ENCODE results near the gene SENP5. TPM values are rescaled to one million over a fixed set of nuclear protein-coding genes. Genes with fewer than 3 reads are reported as not detected.
"Not testable (repeated sequence)": the region's sequence is repeated elsewhere in the genome, so short reads cannot be mapped to it uniquely, and the experiment has no call there.

The SENP5 gene
- total RNA-seq, 1 experiment from 2014 or later, result 25.3 TPM

DNA sequence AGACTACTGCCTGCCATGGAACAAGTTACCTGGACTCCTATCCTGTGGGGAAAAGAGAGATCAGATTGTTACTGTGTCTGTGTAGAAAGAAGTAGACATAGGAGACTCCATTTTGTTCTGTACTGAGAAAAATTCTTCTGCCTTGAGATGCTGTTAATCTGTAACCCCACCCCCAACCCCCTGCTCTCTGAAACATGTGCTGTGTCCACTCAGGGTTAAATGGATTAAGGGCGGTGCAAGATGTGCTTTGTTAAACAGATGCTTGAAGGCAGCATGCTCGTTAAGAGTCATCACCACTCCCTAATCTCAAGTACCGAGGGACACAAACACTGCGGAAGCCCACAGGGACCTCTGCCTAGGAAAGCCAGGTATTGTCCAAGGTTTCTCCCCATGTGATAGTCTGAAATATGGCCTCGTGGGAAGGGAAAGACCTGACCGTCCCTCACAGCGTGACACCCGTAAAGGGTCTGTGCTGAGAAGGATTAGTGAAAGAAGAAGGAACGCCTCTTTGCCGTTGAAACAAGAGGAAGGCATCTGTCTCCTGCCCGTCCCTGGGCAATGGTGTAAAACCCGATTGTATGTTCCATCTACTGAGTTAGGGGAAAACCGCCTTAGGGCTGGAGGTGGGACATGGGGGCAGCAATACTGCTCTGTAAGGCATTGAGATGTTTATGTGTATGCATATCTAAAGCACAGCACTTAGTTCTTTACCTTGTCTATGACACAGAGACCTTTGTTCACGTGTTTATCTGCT is 76.5 kb downstream of the SENP5 start:
- not testable (repeated sequence) for H3K36me3 ChIP-seq (replicated peaks; ENCODE audit: control insufficient read depth, insufficient read depth, low read length); DNase-seq; H3K27me3 ChIP-seq (ENCODE audit: control insufficient read depth, insufficient read depth, low read length); H3K4me3 ChIP-seq (ENCODE audit: insufficient read depth, low read depth, low read length)

DNA sequence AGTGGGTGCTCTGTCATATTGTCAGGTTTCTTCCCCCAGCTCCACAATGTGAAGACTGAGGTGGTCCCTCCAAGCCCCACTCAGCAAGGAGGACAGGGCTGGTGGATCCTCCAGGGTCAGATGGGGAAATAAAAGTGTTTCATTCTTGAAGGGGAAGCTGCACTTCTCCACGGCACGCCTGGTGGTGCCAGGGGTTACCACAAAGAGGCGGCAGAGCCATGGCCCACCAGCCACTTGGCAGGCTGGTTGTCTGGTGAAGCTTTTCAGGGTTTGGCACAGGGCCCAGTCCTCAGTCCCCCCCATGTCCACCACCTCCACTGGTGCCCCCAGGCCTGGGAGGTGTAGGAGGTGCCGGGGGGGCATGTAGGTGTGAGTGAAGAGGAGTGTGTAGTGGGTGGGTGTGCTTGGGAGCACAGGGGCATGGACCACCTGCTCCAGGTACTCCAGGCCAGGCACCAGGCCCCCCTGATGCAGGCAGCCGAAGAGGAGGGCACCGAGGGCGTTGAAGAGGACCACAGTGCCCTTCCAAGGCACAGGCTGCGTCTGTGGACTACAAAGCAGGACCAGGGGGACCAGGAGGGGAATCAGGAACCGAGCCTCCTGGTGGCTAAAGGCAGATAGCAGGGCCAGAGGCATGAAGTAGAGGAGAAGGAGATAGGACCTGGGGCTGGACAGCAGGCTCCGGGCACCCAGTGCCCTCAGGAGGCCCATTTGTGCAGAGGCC is 79.6 kb downstream of the SENP5 start:
- Histone ChIP-seq H3K4me3 (ENCODE audit: insufficient read depth, low read depth, low read length) (no peak overlapping the region), H3K36me3 (replicated peaks; ENCODE audit: control insufficient read depth, insufficient read depth, low read length) (no peaks in the 10 kb centered on the region), H3K27me3 (ENCODE audit: control insufficient read depth, insufficient read depth, low read length) (no peaks in the 10 kb centered on the region; the same call in 1 of the 2 replicates)
- peak; percentile 71 for DNase-seq

DNA sequence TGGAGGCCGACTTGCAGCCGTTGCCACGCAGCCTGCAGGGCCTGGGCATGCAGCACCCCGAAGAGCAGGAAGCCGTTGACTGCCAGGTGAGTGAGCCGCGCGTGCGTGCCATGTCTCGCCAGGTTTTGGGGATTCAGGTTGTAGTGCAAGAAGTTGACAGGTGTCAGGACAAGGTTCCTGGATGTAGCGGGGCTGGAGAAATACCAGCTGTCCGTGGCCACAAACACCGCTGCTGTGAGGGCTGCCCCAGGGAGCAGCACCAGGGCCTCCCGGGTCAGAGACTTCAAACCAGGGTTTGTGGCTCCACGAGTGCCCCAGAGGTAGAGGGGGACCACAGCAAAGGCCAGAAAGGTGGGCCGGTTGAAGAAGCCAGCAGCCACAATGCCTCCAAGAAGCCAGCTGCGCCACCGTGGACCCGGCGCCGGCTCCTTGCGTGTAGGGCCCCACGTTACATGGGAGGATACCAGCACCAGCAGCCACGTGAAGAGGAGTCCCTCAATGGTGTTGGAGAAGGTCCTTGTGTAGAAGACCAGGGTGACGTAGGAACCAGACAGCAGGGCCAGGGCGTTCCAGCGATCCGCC is 80.2 kb downstream of the SENP5 start:
- Histone ChIP-seq H3K27me3 (ENCODE audit: control insufficient read depth, insufficient read depth, low read length) (no peaks in the 10 kb centered on the region; the same call in 1 of the 2 replicates), H3K4me3 (ENCODE audit: insufficient read depth, low read depth, low read length) (no peak overlapping the region), H3K36me3 (replicated peaks; ENCODE audit: control insufficient read depth, insufficient read depth, low read length) (no peaks in the 10 kb centered on the region)
- DNase-seq, result no peak

DNA sequence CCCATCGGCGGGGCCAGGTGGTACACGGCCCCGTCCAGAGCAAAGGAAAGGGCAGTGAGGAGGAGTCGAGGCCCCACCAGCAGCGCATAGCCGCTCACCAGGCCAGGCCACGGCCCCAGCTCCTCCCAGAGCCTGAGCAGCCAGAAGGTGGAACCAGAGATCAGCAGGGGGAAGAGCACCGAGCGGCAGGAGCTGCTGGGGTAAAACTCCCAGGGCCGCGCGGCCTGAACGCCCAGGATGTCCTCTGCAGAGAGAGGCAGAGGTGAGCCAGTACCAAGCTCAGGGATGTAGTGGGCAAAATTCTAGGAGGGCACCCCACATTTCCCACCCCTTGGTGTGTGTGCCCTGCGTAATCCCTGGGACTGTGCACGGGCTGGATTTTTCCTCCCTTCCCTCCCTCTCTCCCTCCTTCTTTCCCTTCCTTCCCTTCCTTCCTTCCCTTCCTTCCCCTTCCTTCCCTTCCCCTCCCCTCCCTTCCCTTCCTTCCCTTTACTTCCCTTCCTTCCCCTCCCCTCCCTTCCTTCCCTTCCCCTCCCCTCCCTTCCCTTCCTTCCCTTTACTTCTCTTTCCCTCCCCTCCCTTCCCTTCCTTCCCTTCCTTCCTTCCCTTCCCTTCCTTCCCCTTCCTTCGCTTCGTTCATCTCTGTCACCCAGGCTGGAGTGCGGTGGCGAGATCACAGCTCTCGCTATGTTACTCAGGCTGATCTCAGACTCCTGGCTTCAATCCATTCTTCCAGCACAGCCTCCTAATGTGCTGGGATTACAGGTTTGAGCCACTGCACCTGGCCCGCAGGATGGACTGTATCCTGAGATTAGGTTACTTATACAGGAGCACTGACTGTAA is 80.9 kb downstream of the SENP5 start:
- Histone ChIP-seq H3K36me3 (replicated peaks; ENCODE audit: control insufficient read depth, insufficient read depth, low read length) (no peaks in the 10 kb centered on the region), H3K27me3 (ENCODE audit: control insufficient read depth, insufficient read depth, low read length) (no peaks in the 10 kb centered on the region; the same call in 1 of the 2 replicates), H3K4me3 (ENCODE audit: insufficient read depth, low read depth, low read length) (no peak overlapping the region)
- peak; percentile 86 for DNase-seq

DNA sequence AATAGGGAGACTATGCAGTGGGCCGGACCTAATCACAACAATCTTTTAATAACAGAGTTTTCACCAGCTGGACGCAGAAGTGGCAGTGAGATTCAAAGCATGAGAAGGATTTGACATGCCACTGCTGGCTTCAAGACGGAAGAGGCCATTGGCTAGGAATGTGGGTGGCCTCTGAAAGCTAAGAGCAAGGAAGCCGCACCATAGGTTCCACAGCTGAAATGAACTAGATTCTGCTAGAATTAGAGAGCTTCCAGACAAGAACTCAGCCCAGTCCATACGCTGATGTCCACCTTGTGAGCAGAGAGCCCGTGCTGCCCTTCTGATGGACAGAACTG is 81.5 kb downstream of the SENP5 start:
- no peak for DNase-seq
- Histone ChIP-seq H3K36me3 (replicated peaks; ENCODE audit: control insufficient read depth, insufficient read depth, low read length) (no peaks in the 10 kb centered on the region), H3K4me3 (ENCODE audit: insufficient read depth, low read depth, low read length) (no peak overlapping the region), H3K27me3 (ENCODE audit: control insufficient read depth, insufficient read depth, low read length) (no peaks in the 10 kb centered on the region; the same call in 1 of the 2 replicates)

DNA sequence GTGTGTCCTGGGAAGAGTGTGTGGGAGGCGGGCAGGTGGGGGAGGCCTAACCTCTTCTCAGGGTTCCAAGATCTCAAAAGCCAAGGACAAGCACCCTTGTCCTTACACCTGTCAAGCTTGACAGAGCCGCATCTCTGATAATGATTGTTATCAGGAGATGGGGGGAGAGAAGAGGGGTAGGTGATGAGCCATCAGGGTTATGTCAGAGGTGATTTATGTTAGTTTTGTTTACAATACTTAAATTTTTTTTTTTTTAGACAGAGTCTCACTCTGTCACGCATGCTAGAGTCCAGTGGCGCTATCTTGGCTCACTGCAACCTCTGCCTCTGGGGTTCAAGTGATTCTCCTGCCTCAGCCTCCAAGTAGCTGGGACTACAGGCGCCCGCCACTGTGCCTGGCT is 82.0 kb downstream of the SENP5 start:
- no peak overlapping the region for H3K4me3 ChIP-seq (ENCODE audit: insufficient read depth, low read depth, low read length)
- no peaks in the 10 kb centered on the region; the same call in 1 of the 2 replicates for H3K27me3 ChIP-seq (ENCODE audit: control insufficient read depth, insufficient read depth, low read length)
- no peaks in the 10 kb centered on the region for H3K36me3 ChIP-seq (replicated peaks; ENCODE audit: control insufficient read depth, insufficient read depth, low read length)
- no peak for DNase-seq

DNA sequence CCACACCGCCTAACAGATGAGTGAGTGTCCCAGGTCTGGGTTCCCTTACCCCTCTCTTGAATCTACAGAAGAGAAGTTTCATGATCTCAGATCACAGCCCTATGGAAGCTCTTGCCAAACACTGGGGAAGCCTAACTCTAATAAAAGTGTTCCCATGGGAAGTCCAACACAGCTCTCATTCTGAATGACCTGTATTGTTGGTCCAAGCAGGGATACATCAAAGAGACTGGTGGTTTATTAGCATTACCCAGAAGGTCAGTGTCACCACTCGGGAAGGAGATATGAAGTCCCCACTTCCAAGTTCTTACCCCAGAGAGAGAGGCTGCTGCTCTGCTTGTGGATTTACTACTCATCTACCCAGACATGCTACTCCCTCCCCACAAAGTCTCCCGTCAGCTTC is 83.7 kb downstream of the SENP5 start:
- no peaks in the 10 kb centered on the region; the same call in 1 of the 2 replicates for H3K27me3 ChIP-seq (ENCODE audit: control insufficient read depth, insufficient read depth, low read length)

DNA sequence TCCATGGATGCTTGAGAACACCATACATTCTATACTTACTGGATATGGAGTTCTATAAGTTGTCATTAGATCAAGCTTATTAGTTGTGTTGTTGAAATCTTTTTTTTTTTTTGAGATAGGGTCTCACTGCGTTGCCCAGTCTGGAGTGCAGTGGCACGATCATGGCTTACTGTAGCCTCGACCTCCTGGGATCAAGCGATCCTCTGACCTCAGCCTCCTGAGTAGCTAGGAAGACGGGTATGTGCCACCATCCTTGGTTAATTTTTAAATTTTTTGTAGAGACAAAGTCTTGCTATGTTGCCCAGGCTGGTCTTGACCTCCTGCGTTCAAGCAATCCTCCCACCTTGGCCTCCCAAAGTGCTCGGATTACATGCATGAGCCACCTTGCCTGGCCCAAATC is 87.1 kb downstream of the SENP5 start:
- no peak for DNase-seq
- no peaks in the 10 kb centered on the region for H3K36me3 ChIP-seq (replicated peaks; ENCODE audit: control insufficient read depth, insufficient read depth, low read length)
- H3K27me3 ChIP-seq (ENCODE audit: control insufficient read depth, insufficient read depth, low read length), result no peaks in the 10 kb centered on the region
- no peak overlapping the region for H3K4me3 ChIP-seq (ENCODE audit: insufficient read depth, low read depth, low read length)

More for the DNA sequence above, 83.7 kb downstream of the SENP5 start:
- Histone ChIP-seq H3K4me3 (ENCODE audit: insufficient read depth, low read depth, low read length) (no peak overlapping the region), H3K36me3 (replicated peaks; ENCODE audit: control insufficient read depth, insufficient read depth, low read length) (no peaks in the 10 kb centered on the region)
- DNase-seq, result no peak

DNA sequence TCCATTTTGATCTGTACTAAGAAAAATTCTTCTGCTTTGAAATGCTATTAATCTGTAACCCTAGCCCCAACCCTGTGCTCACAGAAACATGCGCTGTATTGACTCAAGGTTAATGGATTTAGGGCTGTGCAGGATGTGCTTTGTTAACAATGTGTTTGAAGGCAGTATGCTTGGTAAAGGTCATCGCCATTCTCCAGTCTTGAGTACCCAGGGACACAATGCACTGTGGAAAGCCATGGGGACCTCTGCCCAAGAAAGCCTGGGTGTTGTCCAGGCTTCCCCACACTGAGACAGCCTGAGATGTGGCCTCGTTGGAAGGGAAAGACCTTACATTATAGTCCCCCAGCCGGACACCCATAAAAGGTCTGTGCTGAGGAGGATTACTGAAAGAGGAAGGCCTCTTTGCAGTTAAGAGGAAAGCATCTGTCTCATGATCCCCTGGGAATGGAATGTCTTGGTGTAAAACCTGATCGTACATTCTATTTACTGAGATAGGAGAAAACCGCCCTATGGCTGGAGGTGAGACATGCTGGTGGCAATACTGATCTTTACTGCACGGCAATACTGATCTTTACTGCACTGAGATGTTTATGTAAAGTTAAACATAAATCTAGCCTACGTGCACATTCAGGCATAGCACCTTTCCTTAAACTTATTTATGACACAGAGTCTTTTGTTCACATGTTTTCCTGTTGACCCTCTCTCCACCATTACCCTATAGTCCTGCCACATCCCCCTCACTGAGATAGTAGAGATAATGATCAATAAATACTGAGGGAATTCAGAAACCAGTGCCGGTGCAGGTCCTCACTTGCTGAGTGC is 94.6 kb downstream of the SENP5 start:
- peaks cover 23% of the 10 kb centered on the region for H3K27me3 ChIP-seq (ENCODE audit: control insufficient read depth, insufficient read depth, low read length)
- H3K36me3 ChIP-seq (replicated peaks; ENCODE audit: control insufficient read depth, insufficient read depth, low read length), result no peaks in the 10 kb centered on the region
- H3K4me3 ChIP-seq (ENCODE audit: insufficient read depth, low read depth, low read length), result no peak overlapping the region
- no peak for DNase-seq

DNA sequence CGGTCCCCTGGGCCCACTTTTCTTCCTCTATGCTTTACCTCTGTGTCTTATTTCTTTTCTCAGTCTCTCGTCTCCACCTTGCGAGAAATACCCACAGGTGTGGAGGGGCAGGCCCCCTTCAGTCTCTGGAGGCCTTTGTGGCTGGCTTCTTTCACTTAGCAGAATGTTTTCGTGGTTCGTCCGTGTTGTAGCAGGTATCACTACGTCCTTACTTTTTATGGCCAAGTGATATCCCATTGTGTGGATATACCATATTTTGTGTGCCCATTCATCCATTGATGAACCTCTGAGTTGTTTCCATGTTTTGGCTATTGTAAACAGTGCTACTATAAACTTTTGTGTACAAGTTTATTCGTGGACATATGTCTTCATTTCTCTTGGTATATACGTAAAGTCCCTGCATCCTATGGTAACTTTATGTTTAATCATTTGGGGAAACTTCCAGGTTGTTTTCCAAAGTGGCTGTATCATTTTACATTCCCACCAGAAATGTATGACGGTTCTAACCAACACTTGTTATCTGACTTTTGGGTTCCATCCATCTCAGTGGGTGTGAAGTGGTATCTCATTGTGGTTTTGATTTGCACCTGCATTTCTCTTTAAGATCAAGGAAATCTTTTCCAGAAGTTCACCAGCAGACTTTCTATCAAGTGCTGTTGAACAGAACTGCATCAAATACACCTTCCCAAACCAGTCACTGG is 95.4 kb downstream of the SENP5 start:
- Histone ChIP-seq H3K36me3 (replicated peaks; ENCODE audit: control insufficient read depth, insufficient read depth, low read length) (no peaks in the 10 kb centered on the region), H3K4me3 (ENCODE audit: insufficient read depth, low read depth, low read length) (no peak overlapping the region), H3K27me3 (ENCODE audit: control insufficient read depth, insufficient read depth, low read length) (peaks cover 30% of the 10 kb centered on the region)
- no peak for DNase-seq

DNA sequence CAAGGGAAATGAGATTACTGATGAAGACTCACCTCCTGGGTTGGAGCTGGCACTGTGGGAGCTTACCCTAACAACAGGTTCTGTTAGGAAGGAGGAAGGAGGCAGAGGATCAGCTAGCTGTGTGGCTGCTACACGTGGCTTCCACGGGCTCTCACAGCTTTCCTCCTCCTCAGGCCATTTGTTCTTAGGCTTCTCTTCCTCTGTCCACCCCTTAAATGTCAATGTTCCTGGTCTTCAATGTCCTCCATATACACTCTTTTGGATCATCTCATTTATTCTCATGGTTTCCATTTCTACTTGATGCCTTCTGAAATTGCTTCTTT is 95.9 kb downstream of the SENP5 start:
- Histone ChIP-seq H3K4me3 (ENCODE audit: insufficient read depth, low read depth, low read length) (no peak overlapping the region), H3K27me3 (ENCODE audit: control insufficient read depth, insufficient read depth, low read length) (peaks cover 35% of the 10 kb centered on the region), H3K36me3 (replicated peaks; ENCODE audit: control insufficient read depth, insufficient read depth, low read length) (no peaks in the 10 kb centered on the region)
- no peak for DNase-seq

DNA sequence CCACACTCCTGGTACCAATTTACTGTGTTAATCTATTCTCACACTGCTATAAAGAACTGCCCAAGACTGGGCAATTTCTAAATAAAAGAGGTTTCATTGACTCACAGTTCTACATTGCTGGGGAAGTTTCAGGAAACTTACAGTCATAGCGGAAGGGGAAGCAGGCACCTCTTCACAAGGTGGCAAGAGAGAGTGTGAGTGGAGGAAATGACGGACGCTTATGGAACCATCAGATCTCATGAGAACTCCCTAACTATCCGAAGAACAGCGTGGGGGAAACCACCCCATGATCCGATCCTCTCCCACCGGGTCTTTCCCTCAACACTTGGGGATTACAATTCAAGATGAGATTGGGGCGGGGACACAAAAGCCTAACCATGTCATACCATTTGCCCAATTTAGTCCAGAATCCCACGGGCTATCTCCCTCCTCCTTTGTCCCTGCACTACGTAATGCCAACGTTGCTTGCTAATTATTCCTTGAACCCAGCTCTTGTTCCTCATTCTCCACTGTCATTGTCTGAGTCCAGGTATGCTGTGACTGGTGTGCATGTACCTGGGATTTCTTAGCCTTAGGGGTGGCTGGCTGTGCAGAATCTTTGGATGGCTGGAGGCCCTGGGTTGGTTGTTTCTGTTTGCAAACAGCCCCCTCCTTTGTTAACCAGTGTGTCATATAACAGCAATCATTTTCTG is 97.5 kb downstream of the SENP5 start:
- no peak for DNase-seq
- no peaks in the 10 kb centered on the region for H3K36me3 ChIP-seq (replicated peaks; ENCODE audit: control insufficient read depth, insufficient read depth, low read length)
- peaks cover 49% of the 10 kb centered on the region for H3K27me3 ChIP-seq (ENCODE audit: control insufficient read depth, insufficient read depth, low read length)
- H3K4me3 ChIP-seq (ENCODE audit: insufficient read depth, low read depth, low read length), result no peak overlapping the region

DNA sequence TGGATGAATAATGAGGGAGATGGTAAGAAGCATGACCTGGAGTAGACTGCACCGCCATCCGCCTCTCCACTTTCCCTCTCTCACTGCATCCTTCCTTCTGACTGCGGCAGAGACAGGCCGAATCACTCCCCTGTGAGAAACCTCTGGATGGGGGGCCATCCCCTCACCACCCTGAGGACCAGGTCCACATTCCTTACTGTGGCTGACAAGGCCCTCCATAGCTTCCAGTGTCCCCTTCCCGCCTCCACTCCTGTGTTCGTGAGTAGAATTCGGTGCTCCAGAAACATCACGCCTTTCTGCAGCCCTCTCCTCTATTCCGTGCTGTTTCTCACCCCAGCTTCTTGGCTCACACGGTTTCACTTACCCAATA is 98.1 kb downstream of the SENP5 start:
- no peak for DNase-seq
- peaks cover 54% of the 10 kb centered on the region for H3K27me3 ChIP-seq (ENCODE audit: control insufficient read depth, insufficient read depth, low read length)
- no peaks in the 10 kb centered on the region for H3K36me3 ChIP-seq (replicated peaks; ENCODE audit: control insufficient read depth, insufficient read depth, low read length)
- H3K4me3 ChIP-seq (ENCODE audit: insufficient read depth, low read depth, low read length), result no peak overlapping the region
